ENCODE data around the gene PIEZO2.

- TF ChIP-seq TCF7 (CRISPR knock-in tag; IDR thresholded peaks at IDR 0.05; ENCODE audit: low read depth) = no peak
- TF ChIP-seq NR2C2 (CRISPR knock-in tag; IDR thresholded peaks at IDR 0.05) = no peak
- no peak for TF ChIP-seq ZBTB43 (CRISPR knock-in tag; IDR thresholded peaks at IDR 0.05)
Measured at GRCh38 chr18:10851824-10852319, 297.5 kb downstream of the PIEZO2 start.
